HepG2 (cell line): ENCODE measurements around the gene PIWIL1. TPM values are rescaled to one million over a fixed set of nuclear protein-coding genes. Genes with fewer than 3 reads are reported as not detected.

ENCODE experiments used
- ATAC-seq: fragments of 200-7000 bp; cut with Tn5 transposase; 3 replicates; pipeline ENCODE4 v1.9.1; 2020; ENCODE audit warnings: mild to moderate bottlenecking, moderate library complexity
- BruUV-seq: library from RNA; stranded (reverse); fragments of 400-500 nt; replicated peaks from 2 replicates; lab custom pipeline; 2021; lab: Mats Ljungman, UMichigan
- CTCF ChIA-PET: fragments of 300-600 bp; formaldehyde crosslinking; extraction: SDS; loops from one replicate; lab custom pipeline; 2021; ENCODE audit warnings: low total read pairs, inconsistent platforms, low intra/inter-chr PET ratio; lab: Yijun Ruan, JAX
- POLR2A ChIA-PET: fragments of 350-600 bp; sonication (Branson Sonifier 250); formaldehyde crosslinking; loops from one replicate; lab custom pipeline; 2020; ENCODE audit warnings: antibody characterized with exemption, inconsistent platforms; lab: Yijun Ruan, JAX
- DNase-seq: peaks from one replicate; pipeline ENCODE4 v3.0.0-alpha.2; 2015; ENCODE audit warnings: low spot score
- FAIRE-seq: peaks from 3 replicates; lab custom pipeline; 2011; peaks lifted over from hg19 to GRCh38; lab: Jason Lieb, UNC
- H2AFZ ChIP-seq: one replicate; pipeline ENCODE4 v1.6.1; 2011; ENCODE audit warnings: low read length, inconsistent platforms
- H3K27ac ChIP-seq: fragments of 300-600 bp; 3 replicates; pipeline ENCODE4 v1.8.0; 2011; ENCODE audit warnings: mixed run types, mild to moderate bottlenecking, mixed read lengths, low read length, inconsistent platforms; ENCODE audit not compliant: insufficient read depth; ENCODE audit errors: extremely low read length
- H3K27me3 ChIP-seq, 2 experiments: fragments of 200-600 bp in 1 of 2; 2 replicates in 1 of 2; 3 replicates in 1 of 2; pipeline versions ENCODE4 v1.6.0 to v1.8.0; 2011; ENCODE audit warnings: low read length in 2 of 2, mild to moderate bottlenecking in 2 of 2, moderate library complexity in 2 of 2, inconsistent platforms in 1 of 2; ENCODE audit not compliant: insufficient read depth in 2 of 2, control insufficient read depth in 1 of 2
- H3K36me3 ChIP-seq, 2 experiments: fragments of 200-600 bp in 1 of 2; replicated peaks in 1 of 2; 2 replicates in 1 of 2; 3 replicates in 1 of 2; pipeline versions ENCODE4 v1.5.1 to v1.8.0; 2011; ENCODE audit warnings: low read length in 2 of 2, inconsistent platforms in 1 of 2; ENCODE audit not compliant: insufficient read depth in 2 of 2, control insufficient read depth in 1 of 2
- H3K4me1 ChIP-seq: 2 replicates; pipeline ENCODE4 v1.5.1; 2012; ENCODE audit warnings: low read length, inconsistent platforms; ENCODE audit not compliant: insufficient read depth
- H3K4me2 ChIP-seq: 2 replicates; pipeline ENCODE4 v1.6.0; 2011; ENCODE audit warnings: low read depth, low read length, inconsistent platforms
- H3K4me3 ChIP-seq, 3 experiments: fragments of 200-600 bp in 1 of 3; sonication (generic), shearing (Covaris generic) in 1 of 3; replicated peaks in 1 of 3; 2 replicates each; pipeline ENCODE4 v1.5.1; 2011 to 2016; ENCODE audit warnings: low read length in 3 of 3, inconsistent platforms in 2 of 3, low read depth in 2 of 3, mild to moderate bottlenecking in 2 of 3, control low read depth in 1 of 3, mixed read lengths in 1 of 3; ENCODE audit not compliant: insufficient read depth in 1 of 3
- H3K79me2 ChIP-seq: one replicate; pipeline ENCODE4 v1.6.1; 2011; ENCODE audit warnings: low read length, inconsistent platforms; ENCODE audit not compliant: insufficient read depth
- H3K9ac ChIP-seq: 2 replicates; pipeline ENCODE4 v1.6.0; 2011; ENCODE audit warnings: mild to moderate bottlenecking, low read depth, low read length, inconsistent platforms; ENCODE audit not compliant: insufficient read depth
- H3K9me3 ChIP-seq: 2 replicates; pipeline ENCODE4 v1.5.1; 2012; ENCODE audit warnings: mild to moderate bottlenecking, low read length
- H4K20me1 ChIP-seq: 2 replicates; pipeline ENCODE4 v1.6.0; 2011; ENCODE audit warnings: inconsistent platforms, mild to moderate bottlenecking, low read length, moderate library complexity; ENCODE audit not compliant: insufficient read depth
- ARID2 ChIP-seq: sonication (generic); formaldehyde crosslinking; IDR thresholded peaks from 2 replicates; pipeline ENCODE4 v1.8.1; 2022; ENCODE audit warnings: mild to moderate bottlenecking, missing genetic modification reagents, borderline replicate concordance
- ATAD3A ChIP-seq: sonication (generic); formaldehyde crosslinking; IDR thresholded peaks from 2 replicates; pipeline ENCODE4 v1.4.0; 2020; ENCODE audit warnings: missing genetic modification reagents
- DMAP1 ChIP-seq: IDR thresholded peaks from 2 replicates; pipeline ENCODE4 v1.6.1; 2016
- HNF4G ChIP-seq, 2 experiments: sonication (generic) in 1 of 2; formaldehyde crosslinking in 1 of 2; IDR thresholded peaks; 2 replicates each; pipeline versions ENCODE4 v1.4.0 to v1.6.1; 2011 to 2020; ENCODE audit warnings: borderline replicate concordance in 2 of 2, low read depth in 2 of 2, mild to moderate bottlenecking in 2 of 2, low read length in 1 of 2, missing genetic modification reagents in 1 of 2, moderate library complexity in 1 of 2
- MEF2D ChIP-seq: sonication (generic); formaldehyde crosslinking; IDR thresholded peaks from 2 replicates; pipeline ENCODE4 v1.5.1; 2020; ENCODE audit warnings: mild to moderate bottlenecking, missing genetic modification reagents
- NKX3-1 ChIP-seq: sonication (generic); formaldehyde crosslinking; IDR thresholded peaks from 2 replicates; pipeline ENCODE4 v1.5.0; 2020; ENCODE audit warnings: missing genetic modification reagents
- NPAS2 ChIP-seq: sonication (generic); formaldehyde crosslinking; IDR thresholded peaks from 2 replicates; pipeline ENCODE4 v1.8.0; 2022; ENCODE audit warnings: mild to moderate bottlenecking, missing genetic modification reagents, borderline replicate concordance
- NR1H2 ChIP-seq: sonication (generic); formaldehyde crosslinking; IDR thresholded peaks from 2 replicates; pipeline ENCODE4 v1.8.1; 2022; ENCODE audit warnings: low read depth, missing genetic modification reagents, borderline replicate concordance
- SOX13 ChIP-seq, 3 experiments: fragments of 450-650 bp in 1 of 3; sonication (generic) in 1 of 3; formaldehyde crosslinking in 1 of 3; IDR thresholded peaks in 2 of 3; conservative IDR thresholded peaks in 1 of 3; 2 replicates each; pipeline versions ENCODE4 v1.5.0 to v1.6.1; 2016 to 2020; ENCODE audit warnings: antibody characterized with exemption in 1 of 3, mild to moderate bottlenecking in 1 of 3, missing compliant biosample characterization in 1 of 3, missing genetic modification reagents in 1 of 3, moderate library complexity in 1 of 3
- TSC22D2 ChIP-seq: sonication (generic); formaldehyde crosslinking; IDR thresholded peaks from 2 replicates; pipeline ENCODE4 v1.5.1; 2020; ENCODE audit warnings: missing genetic modification reagents, mild to moderate bottlenecking, borderline replicate concordance
- ZC3H13 ChIP-seq: sonication (generic); formaldehyde crosslinking; IDR thresholded peaks from 2 replicates; pipeline ENCODE4 v1.8.1; 2023; ENCODE audit warnings: mild to moderate bottlenecking, missing genetic modification reagents, moderate library complexity
- ZNF180 ChIP-seq: sonication (generic); formaldehyde crosslinking; IDR thresholded peaks from 2 replicates; pipeline ENCODE4 v1.4.0; 2020; ENCODE audit warnings: low read depth, missing genetic modification reagents, borderline replicate concordance
- WGBS: methylation state at CpG from one replicate; pipeline ENCODE4 v1.1.6; 2017; ENCODE audit warnings: low lambda C conversion rate; 5-methylcytosine and 5-hydroxymethylcytosine counted together
- in situ Hi-C: cut with HindIII; loops from 2 replicates; pipeline ENCODE4 v1.10.0; 2017; ENCODE audit warnings: low pct_unique_long_range_greater_than_20kb; ENCODE audit not compliant: extremely low pct_ligation_motif_present
- intact Hi-C: fragments of 100-400 bp; cut with micrococcal nuclease; formaldehyde crosslinking; loops from one replicate; pipeline ENCODE4 v1.10.0; 2022; ENCODE audit not compliant: unreplicated experiment
- polyA plus RNA-seq, 8 experiments: library from polyadenylated mRNA; depleted of rRNA in 3 of 8; stranded (reverse) in 7 of 8; unstranded in 1 of 8; fragments of >200 nt; fragmentation: Illumina TruSeq in 4 of 8; extraction: Trizol in 4 of 8; gene quantifications; 2 replicates each; pipeline versions ENCODE4 v1.2.1 to v1.2.3, GENCODE V29; 2011 to 2016; ENCODE audit warnings: low read depth in 4 of 8, missing spikeins in 1 of 8, mixed read lengths in 1 of 8; ENCODE audit not compliant: insufficient read depth in 1 of 8
- total RNA-seq, 5 experiments: library from RNA; depleted of rRNA; stranded (reverse); fragments of >200 nt; fragmentation: Illumina TruSeq; extraction: Trizol; gene quantifications; 2 replicates each; pipeline ENCODE4 v1.2.3, GENCODE V29; 2016; ENCODE audit warnings: low read depth in 1 of 5
- TF ChIP-seq, protein P1 (sequence below): sonication (generic); formaldehyde crosslinking; IDR thresholded peaks from 2 replicates; pipeline ENCODE4 v1.5.0; 2020; ENCODE audit warnings: missing genetic modification reagents, mild to moderate bottlenecking, borderline replicate concordance
- TF ChIP-seq, protein P2 (sequence below): sonication (generic); formaldehyde crosslinking; IDR thresholded peaks from one replicate; pipeline ENCODE4 v1.5.1; 2020; ENCODE audit warnings: mild to moderate bottlenecking, missing genetic modification reagents; ENCODE audit errors: not compliant biosample characterization

PIWIL1 gene
- total and polyA plus RNA-seq, 2 of the 13 experiments (the other 11 are each of a cell fraction or from before 2014, with no cell fraction given): not detected

DNA sequence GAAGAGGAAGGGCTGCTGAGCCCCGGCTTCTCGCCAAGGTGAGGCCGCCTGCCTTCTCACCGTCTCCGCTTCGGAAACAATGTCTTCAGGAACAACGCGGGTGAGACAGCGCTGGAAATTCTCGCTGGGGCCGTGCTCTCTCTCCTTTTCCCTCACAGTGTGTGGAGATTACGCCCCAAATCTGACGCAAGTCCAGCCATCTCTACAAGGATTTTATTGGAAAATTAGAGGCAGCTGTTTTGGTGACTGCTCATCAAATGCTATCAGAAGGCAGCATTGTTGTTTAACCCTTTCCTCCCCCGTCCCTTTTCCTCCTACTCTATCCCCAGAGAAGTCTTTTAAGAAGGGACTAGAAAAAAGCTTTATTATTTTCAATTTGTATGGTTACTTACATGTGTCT lies 53.5 kb downstream of the PIWIL1 start (continued):
- TF ChIP-seq ZC3H13 (CRISPR knock-in tag) (no peak), NKX3-1 (CRISPR knock-in tag) (no peak), ATAD3A (CRISPR knock-in tag) (no peak), TSC22D2 (CRISPR knock-in tag) (no peak), NPAS2 (CRISPR knock-in tag) (no peak), ZNF180 (CRISPR knock-in tag) (no peak), MEF2D (CRISPR knock-in tag) (no peak), SOX13 (IDR thresholded peaks at IDR 0.05) (no peak), SOX13 (CRISPR knock-in tag; conservative IDR thresholded peaks at IDR 0.05 in 1 of 2, IDR thresholded peaks at IDR 0.05 in 1 of 2) (no peak), NR1H2 (no peak)
- TF ChIP-seq, protein P1, sequence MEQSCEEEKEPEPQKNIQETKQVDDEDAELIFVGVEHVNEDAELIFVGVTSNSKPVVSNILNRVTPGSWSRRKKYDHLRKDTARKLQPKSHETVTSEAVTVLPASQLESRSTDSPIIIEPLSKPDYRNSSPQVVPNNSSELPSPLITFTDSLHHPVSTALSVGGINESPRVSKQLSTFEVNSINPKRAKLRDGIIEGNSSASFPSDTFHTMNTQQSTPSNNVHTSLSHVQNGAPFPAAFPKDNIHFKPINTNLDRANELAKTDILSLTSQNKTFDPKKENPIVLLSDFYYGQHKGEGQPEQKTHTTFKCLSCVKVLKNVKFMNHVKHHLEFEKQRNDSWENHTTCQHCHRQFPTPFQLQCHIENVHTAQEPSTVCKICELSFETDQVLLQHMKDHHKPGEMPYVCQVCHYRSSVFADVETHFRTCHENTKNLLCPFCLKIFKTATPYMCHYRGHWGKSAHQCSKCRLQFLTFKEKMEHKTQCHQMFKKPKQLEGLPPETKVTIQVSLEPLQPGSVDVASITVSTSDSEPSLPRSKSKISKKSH: no peak

DNA sequence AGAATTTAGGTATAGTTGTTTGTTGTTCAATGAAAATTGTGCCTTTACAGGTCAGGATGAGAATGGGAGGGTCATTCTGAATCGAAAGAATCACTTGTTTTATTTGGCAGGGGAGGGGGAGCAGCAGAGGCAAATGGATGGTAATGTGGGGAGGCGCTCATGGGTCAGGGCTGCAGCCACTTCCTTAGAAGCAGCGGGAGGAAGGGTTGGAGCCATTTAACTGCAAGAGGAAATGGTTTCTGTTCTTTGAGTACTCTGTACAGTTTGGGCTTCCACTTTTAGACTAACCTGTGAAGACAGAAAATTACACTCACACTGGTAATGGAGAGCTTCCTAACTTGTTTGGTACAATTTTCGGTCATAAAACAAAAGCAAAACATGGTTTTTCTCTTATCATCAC lies 57.2 kb downstream of the PIWIL1 start:
- no TSS peak for BruUV-seq
- Histone ChIP-seq H3K79me2 (no peaks in the 10 kb centered on the region), H3K4me3 (no peak overlapping the region), H3K27ac (no peak overlapping the region), H3K27me3 (peaks cover 0 to 8% of the 10 kb centered on the region in 2 experiments; a peak in 1 of 5 replicates), H3K36me3 (no peaks in the 10 kb centered on the region), H3K9ac (no peak overlapping the region), H3K4me2 (no peak overlapping the region), H2AFZ (no peak overlapping the region), H3K9me3 (no peaks in the 10 kb centered on the region), H3K4me1 (no peaks in the 10 kb centered on the region), H4K20me1 (no peaks in the 10 kb centered on the region)
- ATAC-seq (no peak), DNase-seq (no peak), FAIRE-seq (no peak)
- intact Hi-C loops (no loop called here), in situ Hi-C loops (no loop called here)
- 9% methylated on average over 4 of the region's 4 CpGs for WGBS
- POLR2A ChIA-PET: no interaction called here
- CTCF ChIA-PET: no interaction called here
- TF ChIP-seq HNF4G (IDR thresholded peaks at IDR 0.05; ENCODE audit: borderline replicate concordance, low read depth, low read length) (no peak), HNF4G (CRISPR knock-in tag; IDR thresholded peaks at IDR 0.05; ENCODE audit: borderline replicate concordance, low read depth) (no peak), DMAP1 (CRISPR knock-in tag) (no peak), ARID2 (CRISPR knock-in tag) (no peak)
- TF ChIP-seq, protein P2, sequence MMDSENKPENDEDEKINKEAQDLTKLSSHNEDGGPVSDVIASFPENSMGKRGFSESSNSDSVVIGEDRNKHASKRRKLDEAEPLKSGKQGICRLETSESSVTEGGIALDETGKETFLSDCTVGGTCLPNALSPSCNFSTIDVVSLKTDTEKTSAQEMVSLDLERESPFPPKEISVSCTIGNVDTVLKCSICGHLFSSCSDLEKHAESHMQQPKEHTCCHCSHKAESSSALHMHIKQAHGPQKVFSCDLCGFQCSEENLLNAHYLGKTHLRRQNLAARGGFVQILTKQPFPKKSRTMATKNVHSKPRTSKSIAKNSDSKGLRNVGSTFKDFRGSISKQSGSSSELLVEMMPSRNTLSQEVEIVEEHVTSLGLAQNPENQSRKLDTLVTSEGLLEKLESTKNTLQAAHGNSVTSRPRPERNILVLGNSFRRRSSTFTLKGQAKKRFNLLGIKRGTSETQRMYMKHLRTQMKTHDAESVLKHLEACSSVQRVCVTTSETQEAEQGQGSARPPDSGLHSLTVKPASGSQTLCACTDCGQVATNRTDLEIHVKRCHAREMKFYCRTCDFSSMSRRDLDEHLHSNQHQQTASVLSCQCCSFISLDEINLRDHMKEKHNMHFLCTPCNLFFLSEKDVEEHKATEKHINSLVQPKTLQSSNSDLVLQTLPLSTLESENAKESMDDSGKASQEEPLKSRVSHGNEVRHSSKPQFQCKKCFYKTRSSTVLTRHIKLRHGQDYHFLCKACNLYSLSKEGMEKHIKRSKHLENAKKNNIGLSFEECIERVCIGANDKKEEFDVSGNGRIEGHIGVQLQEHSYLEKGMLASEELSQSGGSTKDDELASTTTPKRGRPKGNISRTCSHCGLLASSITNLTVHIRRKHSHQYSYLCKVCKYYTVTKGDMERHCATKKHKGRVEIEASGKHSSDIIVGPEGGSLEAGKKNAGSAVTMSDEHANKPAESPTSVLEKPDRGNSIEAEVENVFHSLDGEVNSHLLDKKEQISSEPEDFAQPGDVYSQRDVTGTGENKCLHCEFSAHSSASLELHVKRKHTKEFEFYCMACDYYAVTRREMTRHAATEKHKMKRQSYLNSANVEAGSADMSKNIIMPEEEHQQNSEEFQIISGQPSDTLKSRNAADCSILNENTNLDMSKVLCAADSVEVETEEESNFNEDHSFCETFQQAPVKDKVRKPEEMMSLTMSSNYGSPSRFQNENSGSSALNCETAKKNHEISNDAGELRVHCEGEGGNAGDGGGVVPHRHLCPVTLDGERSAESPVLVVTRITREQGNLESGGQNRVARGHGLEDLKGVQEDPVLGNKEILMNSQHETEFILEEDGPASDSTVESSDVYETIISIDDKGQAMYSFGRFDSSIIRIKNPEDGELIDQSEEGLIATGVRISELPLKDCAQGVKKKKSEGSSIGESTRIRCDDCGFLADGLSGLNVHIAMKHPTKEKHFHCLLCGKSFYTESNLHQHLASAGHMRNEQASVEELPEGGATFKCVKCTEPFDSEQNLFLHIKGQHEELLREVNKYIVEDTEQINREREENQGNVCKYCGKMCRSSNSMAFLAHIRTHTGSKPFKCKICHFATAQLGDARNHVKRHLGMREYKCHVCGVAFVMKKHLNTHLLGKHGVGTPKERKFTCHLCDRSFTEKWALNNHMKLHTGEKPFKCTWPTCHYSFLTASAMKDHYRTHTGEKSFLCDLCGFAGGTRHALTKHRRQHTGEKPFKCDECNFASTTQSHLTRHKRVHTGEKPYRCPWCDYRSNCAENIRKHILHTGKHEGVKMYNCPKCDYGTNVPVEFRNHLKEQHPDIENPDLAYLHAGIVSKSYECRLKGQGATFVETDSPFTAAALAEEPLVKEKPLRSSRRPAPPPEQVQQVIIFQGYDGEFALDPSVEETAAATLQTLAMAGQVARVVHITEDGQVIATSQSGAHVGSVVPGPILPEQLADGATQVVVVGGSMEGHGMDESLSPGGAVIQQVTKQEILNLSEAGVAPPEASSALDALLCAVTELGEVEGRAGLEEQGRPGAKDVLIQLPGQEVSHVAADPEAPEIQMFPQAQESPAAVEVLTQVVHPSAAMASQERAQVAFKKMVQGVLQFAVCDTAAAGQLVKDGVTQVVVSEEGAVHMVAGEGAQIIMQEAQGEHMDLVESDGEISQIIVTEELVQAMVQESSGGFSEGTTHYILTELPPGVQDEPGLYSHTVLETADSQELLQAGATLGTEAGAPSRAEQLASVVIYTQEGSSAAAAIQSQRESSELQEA: no peak
